Right lobe of liver (tissue), 4 donors: ENCODE results near the gene FOXD4L6.
"Not testable (repeated sequence)": the region's sequence is repeated elsewhere in the genome, so short reads cannot be mapped to it uniquely, and the experiment has no call there.

Experiments used
- POLR2A ChIP-seq: fragments of 450-650 bp; IDR thresholded peaks from one replicate; pipeline ENCODE4 v1.6.1; 2017; ENCODE audit warnings: antibody characterized with exemption, mild to moderate bottlenecking
- TF ChIP-seq, protein P1 (sequence below), 4 donors: fragments of 200-600 bp in 3 of 4; fragments of 450-650 bp in 1 of 4; IDR thresholded peaks; one replicate each; pipeline versions ENCODE4 v1.5.1 to v1.8.0; 2016 to 2022; ENCODE audit warnings: antibody characterized with exemption in 4 of 4, mild to moderate bottlenecking in 2 of 4
- donor health status: DM: no; HTN: no; CAD: no.
- donor health status: DM: no; HTN: no; CAD: no.
- donor health status: DM: no; HTN: yes; CAD: no.

DNA sequence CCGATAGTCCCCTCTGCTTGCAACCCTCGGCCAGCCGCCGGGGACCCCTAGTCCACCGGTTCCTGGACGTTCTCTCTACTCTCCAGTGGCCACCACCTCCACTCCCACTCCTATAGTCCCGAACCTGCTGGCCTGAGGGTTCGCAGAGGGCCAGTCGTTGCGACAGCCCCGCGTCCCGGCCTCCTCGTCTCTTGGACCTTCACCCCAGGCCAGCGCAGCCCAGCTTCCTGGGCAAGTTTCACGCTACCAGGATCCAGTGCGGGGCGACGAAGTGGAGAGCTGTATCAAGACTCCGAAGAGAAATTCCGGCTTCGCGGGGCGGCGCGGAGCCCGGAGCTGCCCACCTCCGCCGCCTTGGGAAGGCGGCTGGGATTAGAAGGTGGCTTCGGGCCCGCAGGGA lies 5.1 kb downstream of the FOXD4L6 start:
- TF ChIP-seq, protein P1, sequence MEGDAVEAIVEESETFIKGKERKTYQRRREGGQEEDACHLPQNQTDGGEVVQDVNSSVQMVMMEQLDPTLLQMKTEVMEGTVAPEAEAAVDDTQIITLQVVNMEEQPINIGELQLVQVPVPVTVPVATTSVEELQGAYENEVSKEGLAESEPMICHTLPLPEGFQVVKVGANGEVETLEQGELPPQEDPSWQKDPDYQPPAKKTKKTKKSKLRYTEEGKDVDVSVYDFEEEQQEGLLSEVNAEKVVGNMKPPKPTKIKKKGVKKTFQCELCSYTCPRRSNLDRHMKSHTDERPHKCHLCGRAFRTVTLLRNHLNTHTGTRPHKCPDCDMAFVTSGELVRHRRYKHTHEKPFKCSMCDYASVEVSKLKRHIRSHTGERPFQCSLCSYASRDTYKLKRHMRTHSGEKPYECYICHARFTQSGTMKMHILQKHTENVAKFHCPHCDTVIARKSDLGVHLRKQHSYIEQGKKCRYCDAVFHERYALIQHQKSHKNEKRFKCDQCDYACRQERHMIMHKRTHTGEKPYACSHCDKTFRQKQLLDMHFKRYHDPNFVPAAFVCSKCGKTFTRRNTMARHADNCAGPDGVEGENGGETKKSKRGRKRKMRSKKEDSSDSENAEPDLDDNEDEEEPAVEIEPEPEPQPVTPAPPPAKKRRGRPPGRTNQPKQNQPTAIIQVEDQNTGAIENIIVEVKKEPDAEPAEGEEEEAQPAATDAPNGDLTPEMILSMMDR (IDR thresholded peaks at IDR 0.05), result not testable (repeated sequence)
- TF ChIP-seq POLR2A, result not testable (repeated sequence)
